Glomerular visceral epithelial cell (primary cell): ENCODE results near the gene CBX8.
A peak's percentile ranks its signal among the peaks of the same experiment; 100 is the strongest.
"Not testable (repeated sequence)": the region's sequence is repeated elsewhere in the genome, so short reads cannot be mapped to it uniquely, and the experiment has no call there.

ENCODE experiments used
- DNase-seq: peaks from one replicate; pipeline ENCODE4 v3.0.0-alpha.2; 2016; ENCODE audit errors: extremely low spot score

The CBX8 gene

DNA sequence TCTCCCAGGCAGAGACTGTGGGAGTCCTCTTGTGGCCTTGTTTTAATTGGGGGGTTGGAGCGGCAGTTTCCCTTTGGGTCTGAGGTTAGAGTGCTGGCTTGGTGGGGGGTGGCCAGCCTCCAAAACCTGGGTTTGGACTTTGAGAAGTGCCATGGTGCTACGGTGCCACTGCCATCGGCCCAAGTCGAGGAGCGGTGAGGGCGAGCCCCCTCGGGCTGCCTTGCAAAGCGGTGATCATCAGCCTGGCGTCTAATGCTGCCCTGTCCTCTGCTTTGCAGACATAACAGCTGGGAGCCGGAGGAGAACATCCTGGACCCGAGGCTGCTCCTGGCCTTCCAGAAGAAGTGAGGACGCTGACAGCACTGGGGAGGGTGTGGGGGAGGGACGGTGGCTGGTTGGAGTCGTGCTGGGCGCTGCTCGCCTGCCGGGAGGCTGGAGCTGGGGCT, 17.8 kb downstream of the CBX8 start:
- DNase-seq = no peak

DNA sequence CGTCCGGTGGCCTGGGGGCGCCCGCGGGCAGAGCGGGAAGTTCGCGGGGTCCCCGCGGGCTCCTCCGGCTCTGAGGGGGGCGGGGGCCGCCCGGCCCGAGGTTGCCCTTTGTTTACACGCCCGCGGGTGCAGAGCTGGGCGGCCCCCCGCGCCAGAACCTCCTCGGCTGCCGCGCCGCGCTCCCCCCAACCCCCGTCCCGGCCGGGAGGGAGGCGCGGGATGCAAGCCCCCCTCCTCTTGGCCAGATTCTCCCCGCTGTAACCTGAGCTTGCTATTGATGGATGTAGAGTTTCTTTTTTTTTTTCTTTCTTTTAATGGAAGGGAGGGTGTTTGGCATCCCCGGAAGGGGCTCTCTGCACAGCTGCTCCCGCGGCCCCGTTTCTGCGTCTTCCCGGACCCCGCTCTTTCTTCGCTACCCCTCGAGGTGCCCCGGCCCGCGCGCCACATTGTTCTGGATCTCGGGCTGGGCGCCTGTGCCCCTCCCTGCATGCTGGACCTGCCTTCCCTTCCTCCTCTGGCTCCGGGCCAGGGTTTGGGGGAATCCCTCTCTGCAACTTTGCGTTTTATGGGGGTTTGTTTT, 18.3 kb downstream of the CBX8 start:
- DNase-seq = no peak

DNA sequence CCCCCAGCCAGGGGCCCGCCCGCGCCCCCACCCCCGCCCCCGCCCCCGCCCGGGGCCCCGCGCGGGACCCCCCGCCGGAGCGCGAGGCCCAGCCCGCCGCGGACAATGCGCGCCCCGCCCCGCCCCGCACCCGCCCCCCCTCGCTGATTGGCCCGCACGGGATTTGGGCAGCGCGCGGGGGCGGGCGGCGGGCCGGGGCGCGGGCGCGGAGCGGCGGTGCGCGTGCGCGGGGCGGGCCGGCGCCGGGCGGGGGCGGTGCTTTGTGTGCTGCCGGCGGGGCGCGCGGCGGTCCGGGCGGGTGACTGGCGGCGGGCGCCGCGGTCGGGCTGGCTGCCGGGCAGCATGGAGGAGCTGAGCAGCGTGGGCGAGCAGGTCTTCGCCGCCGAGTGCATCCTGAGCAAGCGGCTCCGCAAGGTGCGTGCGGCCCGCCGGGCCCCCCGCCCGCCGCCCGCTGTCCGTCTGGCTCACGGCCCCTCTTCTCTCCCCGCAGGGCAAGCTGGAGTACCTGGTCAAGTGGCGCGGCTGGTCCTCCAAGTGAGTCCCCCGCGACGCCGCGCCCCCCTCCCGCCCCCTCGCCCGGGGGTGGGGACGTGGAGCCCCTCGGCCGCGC, 18.9 kb downstream of the CBX8 start, which contains the start of gene CBX2:
CBX2 (plus strand) TSS at position 255 of the 610 bp plus-strand sequence; CDS start at position 343, 88 bp downstream.
- DNase-seq = peak; percentile 84

- peak; percentile 51 for DNase-seq
These were observed 19.6 kb downstream of the CBX8 start for GRCh38 chr17:79777120-79777893.

- no peak for DNase-seq
These were observed 20.3 kb downstream of the CBX8 start for GRCh38 chr17:79776376-79777119.

GRCh38 chr17:79775632-79776031, 21.2 kb downstream of the CBX8 start:
- no peak for DNase-seq

GRCh38 chr17:79774561-79774975, 22.3 kb downstream of the CBX8 start:
- DNase-seq = no peak

DNA sequence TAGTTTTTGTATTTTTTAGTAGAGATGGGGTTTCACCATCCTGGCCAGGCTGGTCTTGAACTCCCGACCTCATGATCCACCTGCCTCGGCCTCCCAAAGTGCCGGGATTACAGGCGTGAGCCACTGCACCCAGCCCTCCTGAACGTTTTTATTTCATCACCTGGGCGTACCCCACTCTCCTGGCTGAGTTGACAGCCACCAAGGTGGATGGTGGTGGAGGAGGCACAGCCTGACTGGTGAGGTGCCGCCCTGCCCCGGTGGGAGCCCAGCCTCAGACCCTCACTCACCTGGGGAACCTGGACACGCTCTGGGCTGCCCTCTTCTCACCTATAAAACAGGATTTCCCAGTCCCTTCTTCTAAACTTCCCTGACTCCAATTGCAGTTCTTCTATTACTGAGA, 24.2 kb downstream of the CBX8 start:
- not testable (repeated sequence) for DNase-seq

DNA sequence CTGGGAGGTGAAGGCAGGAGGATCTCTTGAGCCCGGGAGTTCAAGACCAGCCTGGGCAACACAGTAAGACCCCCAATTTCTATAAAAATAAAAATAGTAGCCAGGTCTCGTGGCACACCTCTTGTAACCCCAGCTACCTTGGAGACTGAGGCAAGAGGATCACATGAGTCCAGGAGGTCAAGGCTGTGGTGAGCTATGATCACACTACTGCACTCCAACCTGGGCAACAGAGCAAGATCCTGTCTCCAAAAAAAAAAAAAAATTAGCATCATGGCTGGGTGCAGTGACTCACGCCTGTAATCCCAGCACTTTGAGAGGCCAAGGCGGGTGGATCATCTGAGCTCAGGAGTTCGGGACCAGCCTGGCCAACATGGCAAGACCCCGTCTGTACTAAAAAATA, 25.6 kb downstream of the CBX8 start:
- DNase-seq = no peak

DNA sequence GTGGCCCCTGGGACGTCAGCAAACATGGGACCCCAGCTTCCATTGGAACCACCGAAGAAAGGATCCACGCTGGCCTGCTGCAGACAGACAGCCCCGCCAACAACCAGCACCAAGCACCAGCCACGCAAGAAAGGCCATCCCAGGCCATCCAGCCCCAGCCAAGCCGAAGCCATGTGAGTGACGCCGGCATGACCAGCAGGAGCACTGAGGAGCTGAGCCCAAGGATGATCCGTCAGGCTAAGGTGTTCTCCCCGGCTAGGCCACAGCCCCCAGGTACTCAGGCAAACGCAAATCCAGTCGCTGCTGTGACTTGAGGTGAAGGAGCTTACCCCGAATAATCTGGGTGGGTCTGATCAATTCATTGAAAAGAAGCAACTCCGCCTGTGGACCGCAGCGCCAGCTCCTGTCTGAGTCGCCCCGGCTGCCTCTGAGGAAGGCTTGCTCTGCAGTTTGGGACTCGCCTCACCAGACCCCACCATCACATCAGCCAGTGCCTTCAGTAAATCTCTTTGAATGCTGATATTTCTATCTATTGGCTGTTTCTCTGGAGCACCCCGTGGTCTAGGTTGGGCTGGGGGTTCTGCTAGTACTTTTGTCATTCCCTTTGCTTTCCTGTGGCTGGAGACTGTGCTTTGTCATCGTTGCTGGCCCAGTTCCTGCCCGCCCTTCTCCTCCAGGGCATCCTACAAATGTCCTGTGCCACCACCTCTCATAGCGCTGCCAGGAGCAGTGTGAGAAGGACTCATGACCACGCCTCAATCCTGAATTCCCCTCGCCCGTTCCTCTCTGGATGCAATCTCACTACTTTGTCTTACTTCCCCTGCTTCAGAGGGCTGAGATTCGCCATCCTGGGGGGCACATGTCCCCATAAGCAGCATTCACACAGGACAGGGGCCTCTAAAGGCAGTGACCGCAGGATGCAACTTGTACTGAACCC, 27.0 kb downstream of the CBX8 start:
- DNase-seq = no peak

- DNase-seq = no peak
These were observed 31.2 kb downstream of the CBX8 start for GRCh38 chr17:79765708-79766107.

DNA sequence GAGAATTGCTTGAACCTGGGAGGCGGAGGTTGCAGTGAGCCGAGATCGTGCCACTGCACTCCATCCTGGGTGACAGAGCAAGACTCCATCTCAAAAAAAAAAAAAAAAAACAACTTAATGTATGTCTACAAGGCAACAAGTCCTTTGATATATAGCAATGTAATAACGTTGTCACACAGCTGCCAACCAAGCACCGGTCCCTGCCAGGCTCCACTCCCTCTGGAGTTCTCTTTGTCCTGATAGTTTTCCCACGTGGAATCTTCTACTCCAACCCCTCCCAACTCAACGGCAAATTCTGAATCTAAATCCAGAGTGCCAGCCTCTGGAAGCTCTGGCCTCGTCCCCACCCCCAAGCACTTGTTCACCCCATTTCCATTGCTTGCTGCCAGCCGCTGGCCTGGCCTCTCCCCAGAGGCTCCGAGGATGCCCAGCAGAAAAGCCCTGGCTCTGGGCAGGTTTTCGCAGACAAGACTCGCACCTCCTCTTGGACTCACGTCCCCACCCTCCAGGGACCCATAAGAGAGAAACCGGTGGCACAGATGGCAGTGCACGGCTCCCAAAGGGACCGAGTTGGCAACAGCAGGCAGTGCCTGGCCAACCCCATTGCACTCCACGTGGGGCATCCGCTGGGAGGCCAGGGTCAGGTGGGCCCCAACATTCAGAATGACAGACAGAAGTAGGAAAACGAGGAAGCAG, 34.8 kb downstream of the CBX8 start:
- DNase-seq = no peak

- DNase-seq = no peak
These were observed 36.5 kb downstream of the CBX8 start for GRCh38 chr17:79760197-79760906.

- no peak for DNase-seq
These were observed 38.6 kb downstream of the CBX8 start for GRCh38 chr17:79758271-79758670.

DNA sequence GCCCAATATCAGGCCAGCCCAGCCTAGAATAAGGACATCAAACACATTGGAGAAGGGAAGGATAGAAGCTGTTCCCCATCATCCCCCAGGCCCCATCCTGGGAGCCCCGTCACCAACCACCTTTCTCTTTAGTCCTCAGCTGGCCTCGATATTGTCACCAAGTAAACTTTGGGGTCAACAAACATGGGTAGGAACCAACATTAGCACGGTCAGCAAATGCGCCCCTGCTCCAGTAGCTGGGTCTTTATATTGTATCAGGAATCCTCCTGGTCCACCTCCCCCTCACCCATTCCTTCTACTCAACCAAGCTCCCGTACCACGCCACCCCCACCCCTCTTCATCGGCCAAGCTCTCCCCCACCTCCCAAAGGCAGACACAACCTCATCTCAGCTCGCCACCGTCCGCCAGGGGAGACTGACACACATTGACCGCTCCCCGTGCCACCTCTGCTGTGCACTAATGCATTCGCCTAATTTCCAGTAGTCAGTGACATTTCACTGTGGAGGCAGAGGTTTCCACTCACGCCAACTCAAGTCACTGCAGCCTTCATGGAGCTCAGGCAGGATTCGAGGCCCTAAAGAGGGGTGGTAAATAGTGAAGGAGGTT, 39.6 kb downstream of the CBX8 start:
- DNase-seq = no peak

- DNase-seq = no peak
These were observed 41.3 kb downstream of the CBX8 start for GRCh38 chr17:79755591-79755990.

DNA sequence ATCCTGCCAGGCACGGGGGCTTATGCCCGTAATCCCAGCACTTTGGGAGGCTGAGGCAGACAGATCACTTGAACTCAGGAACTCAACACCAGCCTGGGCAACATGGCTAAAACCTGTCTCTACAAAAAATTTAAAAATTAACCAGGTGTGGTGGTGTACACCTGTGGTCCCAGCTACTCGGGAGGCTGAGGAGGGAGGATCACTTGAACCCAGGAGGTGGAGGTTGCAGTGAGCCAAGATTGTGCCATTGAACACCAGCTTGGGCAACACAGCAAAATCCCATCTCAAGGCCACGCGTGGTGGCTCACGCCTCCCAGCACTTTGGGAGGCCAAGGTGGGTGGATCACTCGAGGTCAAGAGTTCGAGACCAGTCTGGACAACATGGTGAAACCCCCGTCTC, 42.0 kb downstream of the CBX8 start:
- DNase-seq = not testable (repeated sequence)

- DNase-seq = no peak
These were observed 42.5 kb downstream of the CBX8 start for GRCh38 chr17:79754370-79754769.

GRCh38 chr17:79752175-79752574, 44.7 kb downstream of the CBX8 start:
- DNase-seq = no peak
